ENCODE measurements around the gene NPPC. TPM values are rescaled to one million over a fixed set of nuclear protein-coding genes. Genes with fewer than 3 reads are reported as not detected.
"Not testable (repeated sequence)": the region's sequence is repeated elsewhere in the genome, so short reads cannot be mapped to it uniquely, and the experiment has no call there.

NPPC gene
- total RNA-seq (2014; rRNA removed; shearing (Covaris generic); ENCODE audit: low replicate concordance): not detected in 2 replicates

- H3K36me3 ChIP-seq: no peaks in the 10 kb centered on the region
- H3K27me3 ChIP-seq: peaks cover 12% of the 10 kb centered on the region
- H3K4me3 ChIP-seq: peak within 1 kb of the TSS; percentile 47
- no peaks in the 10 kb centered on the region for H3K9me3 ChIP-seq
- DNase-seq: peak; percentile 69
These were observed at the start of gene NPPC for GRCh38 chr2:231926180-231926741. TSS of gene NPPC (minus strand) at chr2:231926396. CDS start at chr2:231926249, 147 bp downstream.

GRCh38 chr2:231975001-231975400 is 48.8 kb upstream of the NPPC start:
- Histone ChIP-seq H3K9me3 (no peaks in the 10 kb centered on the region), H3K27me3 (no peaks in the 10 kb centered on the region), H3K4me3 (no peak overlapping the region), H3K36me3 (0 out of 2 replicates have a peak, but pooled peaks cover 2% of the 10 kb centered on the region)
- DNase-seq: no peak

GRCh38 chr2:231970461-231970860 is 44.3 kb upstream of the NPPC start:
- H3K36me3 ChIP-seq: 0 out of 2 replicates have a peak, but pooled peaks cover 2% of the 10 kb centered on the region
- no peaks in the 10 kb centered on the region for H3K9me3 ChIP-seq
- H3K27me3 ChIP-seq: no peaks in the 10 kb centered on the region
- no peak overlapping the region for H3K4me3 ChIP-seq
- no peak for DNase-seq

- Histone ChIP-seq H3K27me3 (no peaks in the 10 kb centered on the region), H3K36me3 (0 out of 2 replicates have a peak, but pooled peaks cover 2% of the 10 kb centered on the region), H3K4me3 (no peak overlapping the region), H3K9me3 (no peaks in the 10 kb centered on the region)
- no peak for DNase-seq
These were observed 42.6 kb upstream of the NPPC start for GRCh38 chr2:231968820-231969219.

GRCh38 chr2:231966886-231967285 is 40.7 kb upstream of the NPPC start:
- Histone ChIP-seq H3K9me3 (no peaks in the 10 kb centered on the region), H3K36me3 (no peaks in the 10 kb centered on the region; the same call in 1 of the 2 replicates), H3K4me3 (no peak overlapping the region), H3K27me3 (no peaks in the 10 kb centered on the region)
- no peak for DNase-seq

GRCh38 chr2:231965102-231965501 is 38.9 kb upstream of the NPPC start:
- no peak for DNase-seq
- H3K36me3 ChIP-seq: no peaks in the 10 kb centered on the region; the same call in 1 of the 2 replicates
- H3K27me3 ChIP-seq: no peaks in the 10 kb centered on the region
- no peak overlapping the region for H3K4me3 ChIP-seq
- no peaks in the 10 kb centered on the region for H3K9me3 ChIP-seq

- Histone ChIP-seq H3K4me3 (peak within 1 kb of the TSS; percentile 97), H3K9me3 (no peaks in the 10 kb centered on the region), H3K36me3 (no peaks in the 10 kb centered on the region; the same call in 1 of the 2 replicates), H3K27me3 (no peaks in the 10 kb centered on the region)
- peak; percentile 82 for DNase-seq
These were observed 35.4 kb upstream of the NPPC start, which contains the start of gene DIS3L2 for GRCh38 chr2:231961349-231962166. TSS of gene DIS3L2 (plus strand) at chr2:231961713. CDS start at chr2:232014928, 53,215 bp downstream.

- no peaks in the 10 kb centered on the region; the same call in 1 of the 2 replicates for H3K36me3 ChIP-seq
- H3K27me3 ChIP-seq: no peaks in the 10 kb centered on the region
- DNase-seq: no peak
- H3K9me3 ChIP-seq: no peaks in the 10 kb centered on the region
- peak overlapping the region; percentile 97 for H3K4me3 ChIP-seq
These were observed 34.7 kb upstream of the NPPC start for GRCh38 chr2:231960810-231961348.

GRCh38 chr2:231957913-231958763 is 31.9 kb upstream of the NPPC start:
- no peak for DNase-seq
- no peaks in the 10 kb centered on the region for H3K9me3 ChIP-seq
- no peaks in the 10 kb centered on the region for H3K27me3 ChIP-seq
- H3K4me3 ChIP-seq: no peak overlapping the region
- no peaks in the 10 kb centered on the region; the same call in 1 of the 2 replicates for H3K36me3 ChIP-seq

- Histone ChIP-seq H3K4me3 (no peak overlapping the region), H3K9me3 (no peaks in the 10 kb centered on the region), H3K27me3 (no peaks in the 10 kb centered on the region; the same call in 1 of the 2 replicates), H3K36me3 (no peaks in the 10 kb centered on the region)
- no peak for DNase-seq
These were observed 29.7 kb upstream of the NPPC start for GRCh38 chr2:231955758-231956472.

GRCh38 chr2:231951452-231952035 is 25.3 kb upstream of the NPPC start:
- no peak overlapping the region for H3K4me3 ChIP-seq
- H3K36me3 ChIP-seq: no peaks in the 10 kb centered on the region
- no peaks in the 10 kb centered on the region; the same call in 1 of the 2 replicates for H3K27me3 ChIP-seq
- no peak for DNase-seq
- H3K9me3 ChIP-seq: no peaks in the 10 kb centered on the region

GRCh38 chr2:231947694-231948093 is 21.5 kb upstream of the NPPC start:
- Histone ChIP-seq H3K36me3 (no peaks in the 10 kb centered on the region), H3K27me3 (no peaks in the 10 kb centered on the region; the same call in 1 of the 2 replicates), H3K9me3 (no peaks in the 10 kb centered on the region), H3K4me3 (no peak overlapping the region)
- no peak for DNase-seq

- not testable (repeated sequence) for H3K4me3 ChIP-seq, H3K27me3 ChIP-seq, DNase-seq, H3K9me3 ChIP-seq, H3K36me3 ChIP-seq
These were observed 20.9 kb upstream of the NPPC start for GRCh38 chr2:231947112-231947511.

- Histone ChIP-seq H3K27me3 (no peaks in the 10 kb centered on the region; the same call in 1 of the 2 replicates), H3K4me3 (no peak overlapping the region), H3K36me3 (no peaks in the 10 kb centered on the region), H3K9me3 (no peaks in the 10 kb centered on the region)
- DNase-seq: no peak
These were observed 20.1 kb upstream of the NPPC start for GRCh38 chr2:231946241-231946814.

- no peaks in the 10 kb centered on the region for H3K36me3 ChIP-seq
- H3K9me3 ChIP-seq: no peaks in the 10 kb centered on the region
- no peaks in the 10 kb centered on the region for H3K27me3 ChIP-seq
- H3K4me3 ChIP-seq: no peak overlapping the region
- DNase-seq: no peak
These were observed 16.0 kb upstream of the NPPC start for GRCh38 chr2:231942180-231942579.
